Measurements from ENCODE around the gene RILPL1. TPM values are rescaled to one million over a fixed set of nuclear protein-coding genes. Genes with fewer than 3 reads are reported as not detected.

RILPL1 gene, protein sequence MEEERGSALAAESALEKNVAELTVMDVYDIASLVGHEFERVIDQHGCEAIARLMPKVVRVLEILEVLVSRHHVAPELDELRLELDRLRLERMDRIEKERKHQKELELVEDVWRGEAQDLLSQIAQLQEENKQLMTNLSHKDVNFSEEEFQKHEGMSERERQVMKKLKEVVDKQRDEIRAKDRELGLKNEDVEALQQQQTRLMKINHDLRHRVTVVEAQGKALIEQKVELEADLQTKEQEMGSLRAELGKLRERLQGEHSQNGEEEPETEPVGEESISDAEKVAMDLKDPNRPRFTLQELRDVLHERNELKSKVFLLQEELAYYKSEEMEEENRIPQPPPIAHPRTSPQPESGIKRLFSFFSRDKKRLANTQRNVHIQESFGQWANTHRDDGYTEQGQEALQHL
- total RNA-seq (2013; cell fraction: nucleolus; rRNA removed): 4.2 and 5.1 TPM in 2 replicates
- total RNA-seq (2014; rRNA removed) (0.23 and 0.65 TPM in 2 replicates), total RNA-seq (2014; rRNA removed; fragmentation: Illumina TruSeq; extraction: Trizol) (0.18 and 0.27 TPM in 2 replicates), total RNA-seq (2021) (0.41 and 0.56 TPM in 2 replicates), polyA plus RNA-seq (2011; rRNA removed) (0.61 and 0.73 TPM in 2 replicates), polyA plus RNA-seq (2014; fragmentation: Illumina TruSeq; extraction: Trizol) (0.35 TPM in 1 of 2 replicates, not detected in the other), polyA plus RNA-seq (2014; fragmentation: Nextera tagmentation; extraction: Ambion mirVana) (under 1 TPM; 0.07 to 0.14 TPM), polyA plus RNA-seq (2014; rRNA removed) (0.47 and 0.57 TPM in 2 replicates), polyA plus RNA-seq (2016; fragmentation: Nextera tagmentation; extraction: Ambion mirVana) (under 1 TPM; 0.05 to 0.11 TPM), polyA minus RNA-seq (2011; rRNA and poly(A)+ RNA removed) (0.22 and 0.57 TPM in 2 replicates), Bru-seq, nascent RNA (percentile 38 among the genes with signal in this experiment), BruChase-seq, experiment 1, labeled RNA remaining after a 6-hour chase (percentile 36 among the genes with signal in this experiment), BruChase-seq, experiment 2, labeled RNA remaining after a 2-hour chase (percentile 36 among the genes with signal in this experiment)
- 0.45 TPM for polyA plus RNA-seq (2011; ENCODE audit: low read depth)
- polyA plus RNA-seq (2011; cell fraction: cytosol; rRNA removed): 0.34 and 0.38 TPM in 2 replicates
- polyA plus RNA-seq (2011; cell fraction: nucleus; rRNA removed): 1.4 and 1.5 TPM in 2 replicates
- polyA plus RNA-seq (2012): 0.86 and 0.91 TPM in 2 replicates
- polyA minus RNA-seq (2011; cell fraction: cytosol; rRNA and poly(A)+ RNA removed): 0.83 and 1.6 TPM in 2 replicates
- polyA minus RNA-seq (2011; cell fraction: nucleus; rRNA and poly(A)+ RNA removed): 0.48 and 0.73 TPM in 2 replicates
- long read RNA-seq, experiment 1: 0 reads
- long read RNA-seq, experiment 2: 0 reads

DNA sequence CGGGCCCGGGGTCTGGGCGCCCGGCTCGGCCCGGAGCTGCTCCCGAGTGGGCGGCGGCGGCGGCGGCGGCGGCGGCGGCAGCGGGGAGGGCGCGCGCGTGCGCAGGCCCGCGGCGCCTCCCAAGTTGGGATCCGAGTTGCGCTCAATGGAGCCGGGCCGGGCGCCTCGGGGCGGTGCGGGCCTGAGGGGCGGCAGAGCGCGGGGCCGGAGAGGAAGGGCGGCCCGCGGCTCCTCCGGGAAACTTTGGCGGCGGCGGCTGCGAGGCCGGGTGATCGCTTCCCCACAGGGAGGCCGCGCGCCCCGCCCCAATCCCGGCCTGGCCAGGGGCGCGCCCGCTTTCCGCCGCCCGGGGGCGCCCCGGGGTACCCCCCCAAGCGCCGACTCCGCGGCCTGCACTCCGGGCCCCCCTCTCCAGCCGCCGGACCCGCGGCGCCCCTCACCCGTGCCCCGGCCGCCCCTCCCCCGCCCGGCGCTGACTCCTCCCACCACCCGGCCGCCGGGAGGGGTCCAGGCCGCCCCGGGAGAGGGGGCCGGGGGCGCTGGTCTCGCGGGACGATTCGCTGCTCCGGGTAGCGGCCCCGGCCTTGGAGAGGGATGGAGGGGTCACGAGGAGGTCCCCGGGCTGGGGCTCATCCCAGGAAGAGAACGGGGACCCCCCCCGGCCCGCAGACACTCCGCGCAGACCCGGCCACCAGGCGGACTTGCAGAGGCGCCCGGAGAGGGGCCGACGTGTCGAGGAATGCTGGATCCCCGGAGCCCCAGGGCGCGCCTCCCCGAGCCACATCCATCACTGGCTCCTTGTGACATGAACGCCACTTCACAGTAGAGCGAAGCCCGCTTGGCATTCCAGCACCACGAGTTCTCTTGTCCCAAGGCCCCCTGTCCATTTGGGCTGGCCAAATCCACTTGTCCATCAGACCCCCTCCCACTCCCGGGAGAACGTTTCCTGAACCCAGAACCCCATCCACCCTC, at the start of gene RILPL1:
RILPL1 (minus strand) TSS at position 48 of the 972 bp plus-strand sequence. CDS start 237 bp downstream, outside the sequence.
- in situ Hi-C loops (cut with MboI): no loop called here
- no TSS peak for BruUV-seq (replicated peaks)
- SMC1A ChIA-PET (ENCODE audit: uncharacterized antibody, unreplicated experiment): no interaction called here
- RAD21 ChIA-PET (ENCODE audit: unreplicated experiment): no interaction called here
- Histone ChIP-seq H3K9me3 (replicated peaks; ENCODE audit: control insufficient read depth, insufficient read depth, low read length) (no peaks in the 10 kb centered on the region), H3K36me3 (ENCODE audit: control insufficient read depth in 2 of 2, insufficient read depth in 2 of 2, low read length in 1 of 2) (no peaks in the 10 kb centered on the region), H4K20me1 (ENCODE audit: control insufficient read depth, insufficient read depth) (no peaks in the 10 kb centered on the region; the same call in 1 of the 2 replicates), H3K27ac (ENCODE audit: control insufficient read depth, insufficient read depth) (no peak within 1 kb of the TSS), H3K4me1 (ENCODE audit: control insufficient read depth, insufficient read depth, low read length) (peaks cover 16% of the 10 kb centered on the region), H3K4me2 (ENCODE audit: control insufficient read depth, insufficient read depth) (peak within 1 kb of the TSS; percentile 90), H3K79me2 (ENCODE audit: control insufficient read depth, insufficient read depth, low read length) (no peaks in the 10 kb centered on the region), H3K9ac (ENCODE audit: control insufficient read depth, insufficient read depth, low read length) (peak within 1 kb of the TSS; percentile 39; the same call in 1 of the 2 replicates), H3K4me3 (peak within 1 kb of the TSS; percentile 67), H2AFZ (ENCODE audit: control insufficient read depth, low read depth, low read length) (peak within 1 kb of the TSS; percentile 79), H3K27me3 (replicated peaks in 1 of 2; ENCODE audit: control insufficient read depth in 2 of 2, insufficient read depth in 2 of 2, low read length in 1 of 2) (no peaks in the 10 kb centered on the region; a peak in 2 of 4 replicates)
- DNase-seq (ENCODE audit: low read depth, low spot score) (no peak), ATAC-seq (peak; percentile 75), FAIRE-seq (no peak)
- WGBS (ENCODE audit: insufficient coverage, insufficient replicate concordance, low lambda C conversion rate, missing lambda C conversion rate): 7% methylated on average over 25 of the region's 114 CpGs
- intact Hi-C loops (cut with micrococcal nuclease; ENCODE audit: unreplicated experiment): no loop called here
- POLR2A ChIA-PET: no interaction called here
- CTCF ChIA-PET: no interaction called here
- no peak for TF ChIP-seq ZNF24 (IDR thresholded peaks at IDR 0.05)
- TF ChIP-seq LARP7 (IDR thresholded peaks at IDR 0.05): peak; percentile 23; the same call in 1 of the 2 replicates
- peak in 1 of 2 experiments; percentile 20; a peak in 1 of 4 replicates for TF ChIP-seq BHLHE40 (IDR thresholded peaks at IDR 0.05; ENCODE audit: borderline replicate concordance in 1 of 2, low read depth in 2 of 2, low read length in 1 of 2)
- TF ChIP-seq, protein P1, sequence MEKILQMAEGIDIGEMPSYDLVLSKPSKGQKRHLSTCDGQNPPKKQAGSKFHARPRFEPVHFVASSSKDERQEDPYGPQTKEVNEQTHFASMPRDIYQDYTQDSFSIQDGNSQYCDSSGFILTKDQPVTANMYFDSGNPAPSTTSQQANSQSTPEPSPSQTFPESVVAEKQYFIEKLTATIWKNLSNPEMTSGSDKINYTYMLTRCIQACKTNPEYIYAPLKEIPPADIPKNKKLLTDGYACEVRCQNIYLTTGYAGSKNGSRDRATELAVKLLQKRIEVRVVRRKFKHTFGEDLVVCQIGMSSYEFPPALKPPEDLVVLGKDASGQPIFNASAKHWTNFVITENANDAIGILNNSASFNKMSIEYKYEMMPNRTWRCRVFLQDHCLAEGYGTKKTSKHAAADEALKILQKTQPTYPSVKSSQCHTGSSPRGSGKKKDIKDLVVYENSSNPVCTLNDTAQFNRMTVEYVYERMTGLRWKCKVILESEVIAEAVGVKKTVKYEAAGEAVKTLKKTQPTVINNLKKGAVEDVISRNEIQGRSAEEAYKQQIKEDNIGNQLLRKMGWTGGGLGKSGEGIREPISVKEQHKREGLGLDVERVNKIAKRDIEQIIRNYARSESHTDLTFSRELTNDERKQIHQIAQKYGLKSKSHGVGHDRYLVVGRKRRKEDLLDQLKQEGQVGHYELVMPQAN (conservative IDR thresholded peaks at IDR 0.05): 0 out of 2 replicates have a peak, but pooled peaks have one; percentile 16
- TF ChIP-seq NR2F1 (conservative IDR thresholded peaks at IDR 0.05): no peak; the same call in 1 of the 2 replicates
- TF ChIP-seq BACH1 (IDR thresholded peaks at IDR 0.05; ENCODE audit: borderline replicate concordance): peak; percentile 52; the same call in 1 of the 2 replicates
- TF ChIP-seq, protein P2, sequence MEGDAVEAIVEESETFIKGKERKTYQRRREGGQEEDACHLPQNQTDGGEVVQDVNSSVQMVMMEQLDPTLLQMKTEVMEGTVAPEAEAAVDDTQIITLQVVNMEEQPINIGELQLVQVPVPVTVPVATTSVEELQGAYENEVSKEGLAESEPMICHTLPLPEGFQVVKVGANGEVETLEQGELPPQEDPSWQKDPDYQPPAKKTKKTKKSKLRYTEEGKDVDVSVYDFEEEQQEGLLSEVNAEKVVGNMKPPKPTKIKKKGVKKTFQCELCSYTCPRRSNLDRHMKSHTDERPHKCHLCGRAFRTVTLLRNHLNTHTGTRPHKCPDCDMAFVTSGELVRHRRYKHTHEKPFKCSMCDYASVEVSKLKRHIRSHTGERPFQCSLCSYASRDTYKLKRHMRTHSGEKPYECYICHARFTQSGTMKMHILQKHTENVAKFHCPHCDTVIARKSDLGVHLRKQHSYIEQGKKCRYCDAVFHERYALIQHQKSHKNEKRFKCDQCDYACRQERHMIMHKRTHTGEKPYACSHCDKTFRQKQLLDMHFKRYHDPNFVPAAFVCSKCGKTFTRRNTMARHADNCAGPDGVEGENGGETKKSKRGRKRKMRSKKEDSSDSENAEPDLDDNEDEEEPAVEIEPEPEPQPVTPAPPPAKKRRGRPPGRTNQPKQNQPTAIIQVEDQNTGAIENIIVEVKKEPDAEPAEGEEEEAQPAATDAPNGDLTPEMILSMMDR (IDR thresholded peaks at IDR 0.05 in 2 of 3, conservative IDR thresholded peaks at IDR 0.05 in 1 of 3; ENCODE audit: control insufficient read depth in 2 of 3, extremely low read depth in 1 of 3, insufficient read depth in 1 of 3, low read depth in 3 of 3, low read length in 3 of 3): peak in 2 of 3 experiments; percentile 23 to 31; a peak in 2 of 6 replicates
- TF ChIP-seq NFXL1 (IDR thresholded peaks at IDR 0.05; ENCODE audit: borderline replicate concordance): 0 out of 2 replicates have a peak, but pooled peaks have one; percentile 22
- no peak for TF ChIP-seq ZNF207 (IDR thresholded peaks at IDR 0.05; ENCODE audit: borderline replicate concordance)
- TF ChIP-seq RAD21 (IDR thresholded peaks at IDR 0.05; ENCODE audit: insufficient read depth, low read depth, low read length): 0 out of 2 replicates have a peak, but pooled peaks have one; percentile 4
- TF ChIP-seq, protein P3, sequence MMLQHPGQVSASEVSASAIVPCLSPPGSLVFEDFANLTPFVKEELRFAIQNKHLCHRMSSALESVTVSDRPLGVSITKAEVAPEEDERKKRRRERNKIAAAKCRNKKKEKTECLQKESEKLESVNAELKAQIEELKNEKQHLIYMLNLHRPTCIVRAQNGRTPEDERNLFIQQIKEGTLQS (IDR thresholded peaks at IDR 0.05; ENCODE audit: borderline replicate concordance, extremely low read depth, low read depth, low read length): no peak
- 0 out of 2 replicates have a peak, but pooled peaks have one; percentile 42 for TF ChIP-seq YY1 (IDR thresholded peaks at IDR 0.05; ENCODE audit: low read depth, low read length)

Measured in GM12878 (cell line).